ENCODE measurements around the gene CBX1.

Gene CBX1

DNA sequence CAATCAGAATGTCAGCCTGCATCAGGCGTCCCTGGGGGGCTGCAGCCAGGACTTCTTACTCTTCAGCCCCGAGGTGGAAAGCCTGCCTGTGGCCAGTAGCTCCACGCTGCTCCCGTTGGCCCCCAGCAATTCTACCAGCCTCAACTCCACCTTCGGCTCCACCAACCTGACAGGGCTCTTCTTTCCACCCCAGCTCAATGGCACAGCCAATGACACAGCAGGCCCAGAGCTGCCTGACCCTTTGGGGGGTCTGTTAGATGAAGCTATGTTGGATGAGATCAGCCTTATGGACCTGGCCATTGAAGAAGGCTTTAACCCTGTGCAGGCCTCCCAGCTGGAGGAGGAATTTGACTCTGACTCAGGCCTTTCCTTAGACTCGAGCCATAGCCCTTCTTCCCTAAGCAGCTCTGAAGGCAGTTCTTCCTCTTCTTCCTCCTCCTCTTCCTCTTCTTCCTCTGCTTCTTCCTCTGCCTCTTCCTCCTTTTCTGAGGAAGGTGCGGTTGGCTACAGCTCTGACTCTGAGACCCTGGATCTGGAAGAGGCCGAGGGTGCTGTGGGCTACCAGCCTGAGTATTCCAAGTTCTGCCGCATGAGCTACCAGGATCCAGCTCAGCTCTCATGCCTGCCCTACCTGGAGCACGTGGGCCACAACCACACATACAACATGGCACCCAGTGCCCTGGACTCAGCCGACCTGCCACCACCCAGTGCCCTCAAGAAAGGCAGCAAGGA is 42.7 kb downstream of the CBX1 start:
- Histone ChIP-seq H3K36me3 (replicated peaks; ENCODE audit: insufficient read depth, low read length) (peaks cover 27% of the 10 kb centered on the region), H2AFZ (ENCODE audit: low read length) (no peak overlapping the region), H3K4me1 (ENCODE audit: low read length) (peaks cover 32% of the 10 kb centered on the region), H3K27ac (ENCODE audit: low read length) (no peak overlapping the region), H4K20me1 (ENCODE audit: insufficient read depth, low read length) (no peaks in the 10 kb centered on the region), H3K27me3 (replicated peaks; ENCODE audit: insufficient read depth, low read length) (no peaks in the 10 kb centered on the region), H3K79me2 (ENCODE audit: low read length) (peaks cover 80% of the 10 kb centered on the region), H3K9ac (ENCODE audit: low read length) (no peak overlapping the region), H3K9me3 (replicated peaks; ENCODE audit: insufficient read depth, low read length) (no peaks in the 10 kb centered on the region), H3K4me3 (ENCODE audit: low read length) (no peak overlapping the region), H3K4me2 (ENCODE audit: low read depth, low read length) (no peak overlapping the region), H3F3A (ENCODE audit: insufficient read depth, low read length) (0 out of 2 replicates have a peak, but pooled peaks cover 4% of the 10 kb centered on the region), H3K9me2 (replicated peaks; ENCODE audit: insufficient read depth, low read length) (no peaks in the 10 kb centered on the region)
- DNase-seq, result no peak
- TF ChIP-seq, protein P1, sequence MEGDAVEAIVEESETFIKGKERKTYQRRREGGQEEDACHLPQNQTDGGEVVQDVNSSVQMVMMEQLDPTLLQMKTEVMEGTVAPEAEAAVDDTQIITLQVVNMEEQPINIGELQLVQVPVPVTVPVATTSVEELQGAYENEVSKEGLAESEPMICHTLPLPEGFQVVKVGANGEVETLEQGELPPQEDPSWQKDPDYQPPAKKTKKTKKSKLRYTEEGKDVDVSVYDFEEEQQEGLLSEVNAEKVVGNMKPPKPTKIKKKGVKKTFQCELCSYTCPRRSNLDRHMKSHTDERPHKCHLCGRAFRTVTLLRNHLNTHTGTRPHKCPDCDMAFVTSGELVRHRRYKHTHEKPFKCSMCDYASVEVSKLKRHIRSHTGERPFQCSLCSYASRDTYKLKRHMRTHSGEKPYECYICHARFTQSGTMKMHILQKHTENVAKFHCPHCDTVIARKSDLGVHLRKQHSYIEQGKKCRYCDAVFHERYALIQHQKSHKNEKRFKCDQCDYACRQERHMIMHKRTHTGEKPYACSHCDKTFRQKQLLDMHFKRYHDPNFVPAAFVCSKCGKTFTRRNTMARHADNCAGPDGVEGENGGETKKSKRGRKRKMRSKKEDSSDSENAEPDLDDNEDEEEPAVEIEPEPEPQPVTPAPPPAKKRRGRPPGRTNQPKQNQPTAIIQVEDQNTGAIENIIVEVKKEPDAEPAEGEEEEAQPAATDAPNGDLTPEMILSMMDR (IDR thresholded peaks at IDR 0.05; ENCODE audit: low read length), result no peak
- no peak for TF ChIP-seq EZH2phosphoT487 (IDR thresholded peaks at IDR 0.05; ENCODE audit: low read length)
- no peak for TF ChIP-seq EZH2 (optimal IDR thresholded peaks at IDR 0.05; ENCODE audit: low read depth, low read length)

DNA sequence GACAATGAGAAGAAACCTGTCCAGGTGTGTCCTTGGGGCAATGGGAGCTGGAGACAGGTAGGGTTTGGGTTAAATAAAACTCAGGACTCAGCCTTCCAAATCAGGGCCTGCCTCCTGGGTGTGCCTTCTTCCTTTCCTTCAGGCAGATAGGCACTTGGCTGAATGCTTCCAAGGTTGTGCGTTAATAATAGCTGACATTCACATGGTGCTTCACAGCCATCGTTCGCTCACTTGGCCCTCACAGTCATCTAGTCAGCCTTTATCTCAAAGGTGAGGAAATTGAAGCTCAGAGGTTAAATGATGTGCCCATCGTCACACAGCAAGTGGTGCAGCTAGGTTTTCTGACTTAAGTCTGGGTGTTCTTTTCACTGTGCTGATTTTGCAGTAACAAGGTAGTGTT is 43.7 kb downstream of the CBX1 start:
- Histone ChIP-seq H3K4me1 (ENCODE audit: low read length) (peaks cover 41% of the 10 kb centered on the region), H3K4me3 (ENCODE audit: low read length) (no peak overlapping the region), H3K79me2 (ENCODE audit: low read length) (peaks cover 90% of the 10 kb centered on the region), H3K9me3 (replicated peaks; ENCODE audit: insufficient read depth, low read length) (no peaks in the 10 kb centered on the region), H4K20me1 (ENCODE audit: insufficient read depth, low read length) (no peaks in the 10 kb centered on the region), H3F3A (ENCODE audit: insufficient read depth, low read length) (0 out of 2 replicates have a peak, but pooled peaks cover 4% of the 10 kb centered on the region), H3K36me3 (replicated peaks; ENCODE audit: insufficient read depth, low read length) (peaks cover 30% of the 10 kb centered on the region), H3K9me2 (replicated peaks; ENCODE audit: insufficient read depth, low read length) (no peaks in the 10 kb centered on the region), H2AFZ (ENCODE audit: low read length) (no peak overlapping the region), H3K9ac (ENCODE audit: low read length) (no peak overlapping the region), H3K4me2 (ENCODE audit: low read depth, low read length) (no peak overlapping the region), H3K27me3 (replicated peaks; ENCODE audit: insufficient read depth, low read length) (no peaks in the 10 kb centered on the region), H3K27ac (ENCODE audit: low read length) (no peak overlapping the region)
- TF ChIP-seq EZH2phosphoT487 (IDR thresholded peaks at IDR 0.05; ENCODE audit: low read length), result no peak
- no peak for TF ChIP-seq EZH2 (optimal IDR thresholded peaks at IDR 0.05; ENCODE audit: low read depth, low read length)
- TF ChIP-seq, protein P1 (IDR thresholded peaks at IDR 0.05; ENCODE audit: low read length), result no peak
- no peak for DNase-seq

DNA sequence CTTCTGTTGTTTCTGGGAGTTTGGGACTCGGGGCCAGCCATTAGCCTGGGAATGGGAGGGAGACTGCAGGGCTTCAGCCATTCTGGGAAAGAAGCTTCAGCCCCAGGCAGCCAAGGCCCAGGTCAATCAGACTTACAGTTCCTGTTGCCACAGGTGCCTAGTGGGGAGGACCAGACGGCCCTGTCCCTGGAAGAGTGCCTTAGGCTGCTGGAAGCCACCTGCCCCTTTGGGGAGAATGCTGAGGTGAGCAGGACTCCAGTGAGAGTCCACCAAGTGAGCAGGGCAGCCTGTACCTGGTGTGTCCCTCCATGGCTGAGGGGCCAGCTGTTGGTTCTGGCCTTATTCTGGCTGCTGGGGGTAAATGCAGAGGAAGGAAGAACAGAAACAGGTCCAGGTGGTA is 44.4 kb downstream of the CBX1 start:
- H3K79me2 ChIP-seq (ENCODE audit: low read length), result peaks cover 92% of the 10 kb centered on the region
- no peaks in the 10 kb centered on the region for H4K20me1 ChIP-seq (ENCODE audit: insufficient read depth, low read length)
- peaks cover 28% of the 10 kb centered on the region for H3K36me3 ChIP-seq (replicated peaks; ENCODE audit: insufficient read depth, low read length)
- no peak overlapping the region for H3K4me3 ChIP-seq (ENCODE audit: low read length)
- DNase-seq, result no peak
- no peaks in the 10 kb centered on the region for H3K9me2 ChIP-seq (replicated peaks; ENCODE audit: insufficient read depth, low read length)
- H3K27ac ChIP-seq (ENCODE audit: low read length), result peak overlapping the region; percentile 53; the same call in 1 of the 2 replicates
- H2AFZ ChIP-seq (ENCODE audit: low read length), result no peak overlapping the region
- H3K4me1 ChIP-seq (ENCODE audit: low read length), result peaks cover 48% of the 10 kb centered on the region
- peak overlapping the region; percentile 40; the same call in 1 of the 2 replicates for H3K9ac ChIP-seq (ENCODE audit: low read length)
- TF ChIP-seq, protein P1 (IDR thresholded peaks at IDR 0.05; ENCODE audit: low read length), result no peak
- TF ChIP-seq EZH2phosphoT487 (IDR thresholded peaks at IDR 0.05; ENCODE audit: low read length) (no peak), EZH2 (optimal IDR thresholded peaks at IDR 0.05; ENCODE audit: low read depth, low read length) (no peak)
- peaks cover 2% of the 10 kb centered on the region; the same call in 1 of the 2 replicates for H3F3A ChIP-seq (ENCODE audit: insufficient read depth, low read length)
- no peaks in the 10 kb centered on the region for H3K27me3 ChIP-seq (replicated peaks; ENCODE audit: insufficient read depth, low read length)
- no peaks in the 10 kb centered on the region for H3K9me3 ChIP-seq (replicated peaks; ENCODE audit: insufficient read depth, low read length)
- peak overlapping the region; percentile 46; the same call in 1 of the 2 replicates for H3K4me2 ChIP-seq (ENCODE audit: low read depth, low read length)
